RKO (cell line): ENCODE results near the gene NUFIP1.
"Not testable (repeated sequence)": the region's sequence is repeated elsewhere in the genome, so short reads cannot be mapped to it uniquely, and the experiment has no call there.

Experiments
- DNase-seq: peaks from one replicate; pipeline ENCODE4 v3.0.0-alpha.2; 2016; ENCODE audit warnings: low spot score

Gene NUFIP1

DNA sequence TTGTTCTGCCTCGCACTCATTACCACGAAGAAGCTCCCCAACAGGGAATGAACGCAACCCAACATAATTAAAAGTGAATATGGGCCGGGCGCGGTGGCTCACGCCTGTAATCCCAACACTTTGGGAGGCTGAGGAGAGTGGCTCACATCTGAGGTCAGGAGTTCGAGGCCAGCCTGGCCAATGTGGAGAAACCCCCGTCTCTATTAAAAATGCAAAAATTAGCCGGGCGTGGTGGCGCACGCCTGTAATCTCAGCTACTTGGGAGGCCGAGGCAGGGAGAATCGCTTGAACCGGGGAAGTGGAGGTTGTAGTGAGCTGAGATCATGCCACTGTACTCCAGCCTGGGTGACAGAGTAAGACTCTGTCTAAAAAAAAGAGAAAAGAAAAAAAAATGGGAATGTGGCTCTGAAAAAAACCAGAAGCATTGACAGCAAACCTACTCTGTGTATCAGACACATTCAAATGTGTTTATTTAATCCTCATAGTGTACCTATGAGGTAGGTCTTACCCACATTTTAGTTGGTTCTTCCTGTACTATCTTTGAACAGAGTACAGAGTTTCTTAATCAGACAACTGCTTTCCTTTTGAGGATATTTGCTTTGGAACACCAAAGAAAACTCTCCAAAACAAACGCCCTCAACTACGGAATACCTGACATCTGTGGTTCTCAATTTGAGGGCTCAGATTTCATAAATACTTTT, 70.0 kb downstream of the NUFIP1 start:
- no peak for DNase-seq

GRCh38 chr13:44918326-44919103, 70.8 kb downstream of the NUFIP1 start:
- DNase-seq = peak; percentile 97

DNA sequence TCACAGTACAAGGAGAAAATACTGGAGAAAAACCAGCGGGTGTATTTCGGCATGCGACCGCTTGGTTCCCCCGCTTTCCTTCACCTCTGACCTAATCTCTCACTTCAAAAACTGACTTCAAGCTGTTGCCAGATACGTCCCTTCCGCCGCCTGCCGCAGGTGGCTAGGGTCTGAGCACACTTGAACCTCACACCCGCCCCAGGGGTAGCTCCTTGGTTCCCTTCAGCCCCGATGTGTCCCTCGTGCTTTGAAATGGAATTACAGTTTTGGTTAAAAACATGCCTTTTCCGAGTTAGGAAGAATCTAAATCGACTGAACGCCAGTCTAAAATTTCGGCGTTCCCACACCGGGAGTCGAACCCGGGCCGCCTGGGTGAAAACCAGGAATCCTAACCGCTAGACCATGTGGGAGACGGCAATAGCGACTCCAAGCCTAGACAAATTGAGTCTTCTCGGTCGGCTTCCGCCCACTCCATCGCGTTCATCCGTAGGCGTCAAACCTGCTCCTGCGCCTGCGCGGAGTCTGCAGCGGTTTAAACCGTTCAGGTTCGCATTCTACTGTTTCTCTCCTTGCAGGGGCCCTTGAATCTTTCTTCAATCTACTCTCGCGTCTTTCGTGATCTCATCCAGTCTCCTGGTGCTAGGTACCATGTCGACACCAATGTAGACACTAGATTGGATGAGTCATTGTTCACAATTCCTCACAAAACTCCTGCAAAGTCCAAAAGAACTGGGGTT, 71.5 kb downstream of the NUFIP1 start:
- peak; percentile 98 for DNase-seq

- DNase-seq = no peak
Observed at GRCh38 chr13:44912278-44913016, 76.8 kb downstream of the NUFIP1 start.

- DNase-seq = no peak
Observed at GRCh38 chr13:44908712-44909111, 80.6 kb downstream of the NUFIP1 start.

DNA sequence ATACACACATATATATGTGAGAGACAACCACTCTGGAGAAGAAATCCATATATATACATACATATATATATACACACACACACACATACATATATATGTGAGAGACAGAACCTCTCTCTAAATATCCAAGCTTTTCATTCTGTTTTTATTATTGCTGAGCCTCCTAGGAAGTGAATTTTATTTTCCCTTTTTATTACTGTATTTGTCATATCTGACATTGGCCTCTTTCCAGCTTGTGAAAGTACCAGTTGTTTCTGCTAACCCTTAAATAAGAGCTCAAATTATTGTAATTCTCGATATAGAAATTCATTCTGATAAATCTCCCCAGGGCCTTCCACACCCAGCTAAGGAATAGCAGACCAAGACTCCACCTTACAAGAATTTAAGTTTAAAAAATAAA, 81.0 kb downstream of the NUFIP1 start:
- DNase-seq = no peak

DNA sequence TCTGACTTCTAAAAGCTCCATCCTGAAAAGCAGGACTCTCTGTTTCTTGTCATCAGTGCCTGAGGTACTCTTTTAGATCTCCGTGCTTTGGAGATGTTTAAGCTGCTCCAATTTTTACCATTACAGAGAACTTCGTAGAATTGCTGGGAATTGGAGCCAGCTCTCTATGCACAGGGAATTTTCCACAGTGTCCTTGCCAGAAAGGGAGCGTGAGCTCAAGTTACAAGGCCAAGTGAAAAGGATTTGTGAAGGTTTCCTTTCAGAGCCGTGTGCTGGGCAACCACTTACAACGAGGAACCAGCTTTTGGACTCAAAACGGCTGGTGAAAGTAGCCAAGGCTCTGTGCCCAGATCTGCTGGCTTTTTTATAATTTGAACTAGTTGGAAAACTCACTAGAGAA, 82.6 kb downstream of the NUFIP1 start:
- no peak for DNase-seq

DNA sequence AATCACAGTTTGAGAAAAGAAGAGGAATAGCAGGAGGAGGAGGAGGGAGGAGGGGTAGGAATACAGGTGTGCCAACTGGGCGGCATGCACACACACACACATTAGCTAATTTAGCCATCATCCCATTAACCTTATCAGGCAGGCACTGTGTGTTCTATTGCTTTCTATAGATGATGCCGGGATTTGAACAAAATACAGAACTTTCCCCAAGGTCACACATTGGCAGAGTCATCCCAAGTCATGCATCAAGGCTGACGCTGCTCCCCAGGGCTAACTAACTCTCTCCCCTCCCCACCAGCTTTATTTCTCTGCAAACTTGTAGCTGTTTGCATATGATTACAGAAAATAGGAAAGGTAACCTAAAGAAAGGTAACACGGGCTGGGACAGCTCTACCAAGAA, 83.0 kb downstream of the NUFIP1 start:
- no peak for DNase-seq

- DNase-seq = no peak
Observed at GRCh38 chr13:44905556-44905955, 83.7 kb downstream of the NUFIP1 start.

- peak; percentile 19 for DNase-seq
Observed at GRCh38 chr13:44904967-44905366, 84.3 kb downstream of the NUFIP1 start.

DNA sequence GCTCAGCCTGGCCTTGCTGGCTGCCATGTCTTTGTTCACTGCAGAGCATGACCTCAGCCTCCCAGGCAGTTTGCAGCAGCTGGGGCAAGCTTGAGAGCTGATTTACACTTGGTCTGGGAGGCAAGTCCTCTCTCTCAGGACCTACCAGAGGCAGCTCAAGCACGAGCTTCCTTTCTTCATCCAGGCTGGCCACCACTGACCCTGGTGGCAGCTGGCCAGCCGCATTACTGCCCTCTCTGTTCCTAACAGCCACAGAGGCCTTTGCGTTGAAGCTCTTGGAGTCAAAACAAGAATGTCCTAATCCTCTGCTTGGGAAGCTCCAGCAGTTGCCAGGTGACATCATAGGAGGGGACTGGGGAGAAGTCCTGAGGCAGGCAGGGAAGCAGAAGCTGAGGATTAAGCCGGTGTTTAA, 85.7 kb downstream of the NUFIP1 start:
- no peak for DNase-seq

DNA sequence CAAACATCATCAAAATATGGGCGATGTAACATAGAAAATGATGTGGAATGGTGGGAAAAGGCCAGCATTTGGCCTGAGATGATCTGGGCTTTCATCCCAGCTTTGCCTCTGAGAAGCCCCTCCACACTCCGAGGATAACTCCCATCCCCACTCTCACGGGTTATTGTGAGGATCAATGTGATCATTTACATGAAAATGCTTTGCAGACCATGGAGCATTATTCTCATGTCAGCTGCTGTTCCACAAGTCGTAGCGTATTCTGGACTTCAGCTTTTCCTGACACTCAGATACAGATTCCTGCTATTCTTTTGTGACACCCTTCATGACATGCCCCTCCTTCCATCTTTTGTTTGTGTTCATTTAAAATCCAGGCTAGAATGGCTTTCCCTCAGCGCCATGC, 86.5 kb downstream of the NUFIP1 start:
- no peak for DNase-seq

GRCh38 chr13:44899967-44900366, 89.3 kb downstream of the NUFIP1 start:
- no peak for DNase-seq

GRCh38 chr13:44898308-44898707, 91.0 kb downstream of the NUFIP1 start:
- not testable (repeated sequence) for DNase-seq

DNA sequence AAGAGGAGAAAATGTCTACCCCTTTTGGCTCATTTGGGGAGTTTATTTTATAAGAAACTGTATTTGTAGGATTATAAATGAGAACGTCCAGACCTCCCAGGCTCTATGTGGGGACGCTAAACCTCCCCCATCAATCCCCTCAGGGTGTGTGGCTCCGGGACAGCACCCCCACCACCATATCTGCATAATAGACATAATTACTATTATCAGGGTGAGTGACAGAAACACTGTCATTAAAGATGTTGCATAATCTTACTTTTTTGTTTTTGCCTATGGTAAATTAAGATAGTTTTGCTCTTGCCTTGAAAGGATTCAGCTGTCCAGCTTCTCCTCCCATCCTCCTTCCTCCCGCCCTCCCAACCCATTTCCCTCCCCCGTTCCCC, 93.3 kb downstream of the NUFIP1 start:
- DNase-seq = no peak

GRCh38 chr13:44895264-44895952, 93.9 kb downstream of the NUFIP1 start:
- DNase-seq = no peak

DNA sequence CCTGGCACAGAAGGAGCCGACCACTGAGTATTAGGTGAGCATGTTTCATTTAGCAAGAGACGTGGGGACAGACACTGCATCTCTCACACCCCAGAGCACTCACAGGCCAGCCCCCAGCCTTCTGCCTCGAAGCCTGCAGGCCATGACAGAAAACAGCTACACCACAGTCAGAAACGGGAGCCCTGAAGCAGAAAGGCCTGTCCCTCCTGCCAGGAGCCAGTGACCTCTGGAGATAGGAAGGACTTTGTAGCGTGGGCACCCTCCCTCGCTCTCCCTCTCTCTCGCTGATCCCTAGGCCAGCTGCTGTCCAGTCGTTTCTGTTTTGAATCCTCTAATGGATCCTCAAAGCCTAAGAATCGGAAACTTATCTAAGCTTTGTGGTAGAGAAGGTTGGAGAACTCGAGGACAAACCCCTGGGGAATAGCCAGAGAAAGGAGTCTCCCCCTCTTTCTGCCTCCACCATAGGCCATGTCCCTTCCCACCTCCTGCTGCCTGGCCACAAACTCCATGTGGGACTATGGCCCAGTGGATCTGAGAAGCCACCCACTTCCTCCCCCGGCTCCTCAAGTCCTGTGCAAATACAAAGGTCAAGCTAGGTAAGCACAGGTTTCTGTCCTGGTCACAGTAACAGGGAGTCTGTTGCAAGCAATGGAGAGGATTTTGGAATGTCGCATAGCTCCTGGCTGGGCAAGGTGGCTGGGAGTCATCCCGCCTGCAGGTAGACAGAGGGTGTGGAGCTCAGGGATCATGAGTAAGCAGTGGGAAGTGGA, 95.1 kb downstream of the NUFIP1 start:
- no peak for DNase-seq
